ENCODE data around the gene NSL1. TPM values are rescaled to one million over a fixed set of nuclear protein-coding genes. Genes with fewer than 3 reads are reported as not detected.

Gene NSL1
- total RNA-seq, 4 donors from 2014 or later = 17.7 to 46.8 (median 33.5) TPM

DNA sequence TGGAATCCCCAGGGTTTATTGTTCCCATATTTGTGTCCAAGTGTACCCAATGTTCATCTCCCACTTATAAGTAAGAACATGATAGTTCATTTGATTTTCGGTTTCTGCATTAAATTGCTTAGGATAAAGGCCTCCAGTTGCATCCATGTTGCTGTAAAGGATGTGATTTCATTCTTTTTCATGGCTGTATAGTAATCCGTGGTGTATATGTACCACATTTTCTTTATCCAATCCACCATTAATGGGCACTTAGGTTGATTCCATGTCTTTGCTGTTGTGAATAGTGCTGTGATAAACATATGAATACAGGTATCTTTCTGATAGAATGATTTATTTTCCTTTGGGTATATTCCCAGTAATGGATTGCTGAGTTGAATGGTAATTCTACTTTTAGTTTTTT, 71.9 kb downstream of the NSL1 start:
- TF ChIP-seq, protein P1, sequence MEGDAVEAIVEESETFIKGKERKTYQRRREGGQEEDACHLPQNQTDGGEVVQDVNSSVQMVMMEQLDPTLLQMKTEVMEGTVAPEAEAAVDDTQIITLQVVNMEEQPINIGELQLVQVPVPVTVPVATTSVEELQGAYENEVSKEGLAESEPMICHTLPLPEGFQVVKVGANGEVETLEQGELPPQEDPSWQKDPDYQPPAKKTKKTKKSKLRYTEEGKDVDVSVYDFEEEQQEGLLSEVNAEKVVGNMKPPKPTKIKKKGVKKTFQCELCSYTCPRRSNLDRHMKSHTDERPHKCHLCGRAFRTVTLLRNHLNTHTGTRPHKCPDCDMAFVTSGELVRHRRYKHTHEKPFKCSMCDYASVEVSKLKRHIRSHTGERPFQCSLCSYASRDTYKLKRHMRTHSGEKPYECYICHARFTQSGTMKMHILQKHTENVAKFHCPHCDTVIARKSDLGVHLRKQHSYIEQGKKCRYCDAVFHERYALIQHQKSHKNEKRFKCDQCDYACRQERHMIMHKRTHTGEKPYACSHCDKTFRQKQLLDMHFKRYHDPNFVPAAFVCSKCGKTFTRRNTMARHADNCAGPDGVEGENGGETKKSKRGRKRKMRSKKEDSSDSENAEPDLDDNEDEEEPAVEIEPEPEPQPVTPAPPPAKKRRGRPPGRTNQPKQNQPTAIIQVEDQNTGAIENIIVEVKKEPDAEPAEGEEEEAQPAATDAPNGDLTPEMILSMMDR (IDR thresholded peaks at IDR 0.05; ENCODE audit: low read depth) = no peak

DNA sequence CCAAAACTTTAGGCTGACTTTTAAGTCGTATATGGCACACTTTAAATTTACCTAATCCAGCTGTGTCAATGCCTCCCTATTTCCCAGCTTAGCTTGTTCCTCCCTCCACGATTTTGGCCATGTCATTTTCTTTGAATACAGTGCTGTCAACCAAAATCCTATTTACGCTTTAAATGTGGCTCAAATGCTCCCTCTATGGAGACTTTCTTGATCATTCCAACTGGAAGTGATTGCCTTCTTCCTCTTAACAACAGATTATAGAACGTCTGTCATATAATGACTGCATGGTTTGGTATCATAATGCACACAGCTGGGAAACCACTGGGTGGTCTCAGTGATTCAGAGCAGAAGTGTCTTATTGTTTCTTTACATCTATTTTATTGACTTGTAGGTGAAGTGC, 73.1 kb downstream of the NSL1 start:
- TF ChIP-seq, protein P1 (IDR thresholded peaks at IDR 0.05; ENCODE audit: low read depth) = no peak

DNA sequence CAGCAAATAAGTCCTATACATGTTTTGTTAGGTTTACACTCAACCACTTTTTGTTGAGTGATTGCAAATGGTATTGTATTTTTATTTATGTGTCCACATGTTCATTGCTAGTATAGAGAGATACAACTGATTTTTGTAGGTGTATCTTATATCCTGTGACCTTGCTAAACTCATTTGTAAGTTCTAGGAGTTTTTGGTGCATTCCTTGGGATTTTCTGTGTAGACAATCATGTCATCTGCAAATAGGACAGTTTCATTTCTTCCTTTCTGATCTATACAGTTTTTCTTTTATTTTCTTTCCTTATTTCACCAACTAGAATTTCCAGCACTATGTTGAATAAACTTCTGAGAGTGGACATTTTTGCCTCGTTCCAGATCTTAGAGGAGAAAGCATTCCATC, 75.4 kb downstream of the NSL1 start:
- TF ChIP-seq, protein P1 (IDR thresholded peaks at IDR 0.05; ENCODE audit: low read depth) = no peak

DNA sequence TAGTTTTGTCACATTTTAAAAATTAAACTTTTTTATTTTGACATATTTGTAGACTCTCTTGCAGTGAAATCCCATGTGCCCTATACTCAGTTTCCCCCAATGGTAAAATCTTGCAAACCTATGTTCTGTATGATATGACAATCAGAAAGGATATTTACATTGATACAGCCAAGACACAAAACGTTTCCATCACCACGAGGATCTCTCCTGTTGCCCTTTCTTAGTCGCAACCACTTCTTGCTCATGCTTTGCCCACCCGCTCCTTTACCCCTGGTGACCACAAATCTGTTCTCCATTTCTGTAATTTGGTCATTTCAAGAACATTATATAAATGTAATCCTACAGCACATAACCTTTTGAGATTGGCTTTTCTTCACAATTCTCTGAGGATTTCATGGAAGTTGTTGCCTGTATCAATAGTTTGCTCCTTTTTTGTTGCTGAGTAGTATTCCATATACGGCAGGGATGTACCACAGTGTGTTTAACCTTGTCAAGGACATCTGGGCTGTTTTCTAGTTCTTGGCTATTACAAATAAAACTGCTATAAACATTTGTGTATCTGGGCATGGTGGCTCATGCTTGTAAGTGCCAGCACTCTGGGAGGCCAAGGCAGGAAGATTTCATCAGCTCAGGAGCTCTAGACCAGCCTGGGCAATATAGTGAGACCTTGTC, 78.0 kb downstream of the NSL1 start:
- TF ChIP-seq, protein P1 (IDR thresholded peaks at IDR 0.05; ENCODE audit: low read depth) = no peak

DNA sequence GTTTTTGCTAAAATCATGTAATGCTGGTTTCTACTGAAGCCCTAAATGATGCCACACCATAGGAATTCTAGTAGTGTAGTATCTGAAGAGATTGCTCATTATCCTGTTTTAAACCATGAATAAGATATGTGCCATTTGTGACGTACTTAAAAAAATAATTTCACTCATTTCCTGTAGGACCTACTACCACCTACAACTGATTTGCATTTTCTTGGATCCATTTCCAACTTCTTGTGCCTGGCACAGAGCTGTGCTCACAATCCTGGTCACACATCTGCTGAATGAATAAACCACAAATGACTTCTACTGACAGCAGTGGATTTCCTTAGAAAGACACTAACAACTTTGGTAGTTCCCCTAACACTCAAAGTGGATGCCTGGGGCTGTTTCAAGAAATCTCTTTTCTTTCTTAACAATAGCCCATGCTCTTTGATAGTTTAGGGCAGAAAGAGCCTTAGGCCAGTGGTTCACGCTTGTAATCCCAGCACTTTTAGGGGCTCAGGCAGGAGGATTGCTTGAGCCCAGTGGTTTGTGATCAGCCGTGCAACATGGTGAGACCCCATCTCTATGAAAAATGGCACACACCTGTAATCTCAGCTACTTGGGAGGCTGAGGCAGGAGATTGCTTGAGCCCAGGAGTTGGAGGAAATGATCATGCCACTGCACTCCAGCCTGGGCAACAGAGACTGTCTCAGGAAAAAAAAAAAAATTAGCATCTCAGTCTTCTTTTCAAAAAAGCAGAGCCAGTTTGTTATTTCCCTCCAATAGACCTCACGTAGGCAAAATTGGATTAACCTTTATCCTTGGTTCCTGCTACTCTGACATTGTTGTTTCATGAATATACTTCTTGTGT, 78.9 kb downstream of the NSL1 start:
- TF ChIP-seq, protein P1 (IDR thresholded peaks at IDR 0.05; ENCODE audit: low read depth) = no peak

DNA sequence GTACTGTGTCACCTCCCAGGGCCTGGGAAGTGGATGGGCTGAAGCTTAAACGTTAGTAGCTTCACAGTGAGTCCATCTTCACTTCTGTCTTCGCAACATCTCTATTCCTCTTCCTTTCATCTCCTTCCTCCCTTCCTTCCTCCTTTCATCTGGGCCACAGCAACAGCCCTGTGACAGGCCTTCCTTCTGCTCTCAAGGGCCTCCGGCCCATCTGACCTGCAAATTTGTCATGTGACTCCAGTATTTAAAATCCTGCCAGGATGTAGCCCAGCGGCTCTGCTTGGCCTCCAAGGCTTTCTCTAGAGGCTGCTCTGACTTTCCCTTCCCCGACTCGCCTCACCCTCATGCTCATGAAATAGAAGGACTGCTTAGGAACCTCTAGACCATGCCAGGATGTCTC, 81.0 kb downstream of the NSL1 start:
- TF ChIP-seq, protein P1 (IDR thresholded peaks at IDR 0.05; ENCODE audit: low read depth) = no peak

DNA sequence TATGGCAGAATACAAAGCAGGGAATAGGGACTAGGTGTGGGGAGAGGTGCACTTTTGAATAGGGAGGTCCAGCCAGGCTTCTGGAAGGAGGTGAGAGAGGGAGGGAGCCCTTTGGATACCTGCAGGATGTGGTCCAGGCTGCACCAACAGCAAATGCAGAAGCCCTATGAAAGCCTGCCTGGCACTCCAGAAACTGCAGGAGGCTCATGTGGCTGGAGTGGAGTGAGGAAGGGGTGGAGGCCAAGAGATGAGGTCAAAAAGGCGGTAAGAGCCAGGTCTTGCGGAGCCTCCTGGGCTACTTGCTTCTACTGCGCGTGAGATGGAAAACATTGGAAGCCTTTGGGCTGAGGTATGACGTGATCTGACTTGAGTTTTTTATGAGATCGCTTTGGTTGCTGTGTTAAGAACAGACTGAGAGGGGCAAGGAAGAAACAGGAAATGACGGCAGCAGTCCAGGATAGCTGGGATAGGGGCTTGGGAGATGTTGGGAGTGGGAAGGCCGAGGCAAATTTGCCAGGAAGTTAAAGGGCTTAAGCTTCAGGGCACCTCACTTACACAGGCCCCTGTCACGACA, 87.5 kb downstream of the NSL1 start:
- TF ChIP-seq, protein P1 (IDR thresholded peaks at IDR 0.05; ENCODE audit: low read depth) = no peak

Measured in subcutaneous adipose tissue (tissue), 4 donors.